GM23248 (cell line): ENCODE data around the gene RHPN2.
"Not testable (repeated sequence)": the region's sequence is repeated elsewhere in the genome, so short reads cannot be mapped to it uniquely, and the experiment has no call there.

ENCODE experiments used
- EZH2 ChIP-seq: fragments of 200-600 bp; sonication (generic); IDR thresholded peaks from 2 replicates; pipeline ENCODE4 v1.6.1; 2018; ENCODE audit warnings: antibody characterized with exemption, mild to moderate bottlenecking; ENCODE audit not compliant: insufficient read depth, poor library complexity, severe bottlenecking
- EZH2phosphoT487 ChIP-seq: fragments of 200-600 bp; sonication (generic); IDR thresholded peaks from 2 replicates; pipeline ENCODE4 v1.6.1; 2018; ENCODE audit warnings: antibody characterized with exemption, moderate library complexity, mild to moderate bottlenecking, low read depth; ENCODE audit not compliant: insufficient read depth

DNA sequence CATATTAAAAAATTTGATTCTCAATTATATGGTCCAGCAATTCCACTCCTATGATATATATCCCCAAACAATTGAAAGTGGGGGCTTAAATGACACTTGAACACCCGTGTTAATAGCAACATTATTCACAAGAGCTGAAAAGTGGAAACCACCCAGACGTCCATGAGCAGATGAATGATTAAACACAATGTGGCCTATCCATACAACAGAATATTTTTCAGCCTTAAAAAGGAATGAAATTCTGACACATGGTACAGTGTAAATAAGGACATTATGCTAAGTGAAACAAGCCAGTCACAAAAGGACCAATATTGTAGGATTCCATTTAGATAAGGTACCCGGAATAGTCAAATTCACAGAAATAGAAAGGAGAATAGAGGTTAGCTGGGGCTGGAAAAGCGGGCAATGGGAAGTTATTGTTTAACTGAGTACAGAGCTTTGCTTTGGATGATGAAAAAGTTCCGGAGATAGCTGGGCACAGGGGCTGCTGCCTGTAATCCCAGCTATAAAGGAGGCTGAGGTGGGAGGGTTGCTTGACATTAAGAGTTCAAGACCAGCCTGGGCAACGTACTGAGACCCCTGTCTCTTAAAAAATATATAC lies 61.2 kb downstream of the RHPN2 start:
- not testable (repeated sequence) for TF ChIP-seq EZH2, EZH2phosphoT487
